ENCODE results near the gene SPDEF. TPM values are rescaled to one million over a fixed set of nuclear protein-coding genes. Genes with fewer than 3 reads are reported as not detected.

SPDEF gene
- total and polyA plus RNA-seq, 2 experiments from 2014 or later = 0.69 TPM; not detected in 1

DNA sequence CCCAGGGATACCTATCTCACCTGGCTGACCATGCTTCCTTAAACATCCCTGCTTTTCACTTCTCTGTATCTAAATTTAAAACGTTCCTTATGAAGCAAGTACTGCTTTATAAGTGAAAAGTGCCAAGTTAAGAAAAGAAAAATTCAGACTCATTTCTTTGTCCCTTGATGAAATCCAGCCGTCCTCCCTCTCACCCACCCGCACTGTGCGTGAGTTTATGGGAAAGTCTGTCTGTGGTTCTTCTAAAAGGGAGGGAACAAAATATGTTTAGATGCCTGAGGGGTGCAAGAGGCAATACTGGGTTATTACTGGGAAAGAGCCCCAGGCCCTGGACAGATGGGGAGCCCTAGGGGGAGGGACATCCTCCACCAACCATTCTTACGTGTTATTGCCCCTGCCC is 31.2 kb downstream of the SPDEF start:
- Mint-ChIP-seq H3K27ac (no peak overlapping the region), H3K36me3 (ENCODE audit: low read depth) (no peaks in the 10 kb centered on the region; the same call in 1 of the 3 replicates), H3K27me3 (ENCODE audit: insufficient read depth, low read depth, poor library complexity) (peaks cover 18% of the 10 kb centered on the region), H3K9me3 (no peaks in the 10 kb centered on the region; the same call in 2 of the 3 replicates), H3K4me3 (no peak overlapping the region), H3K4me1 (peaks cover 18% of the 10 kb centered on the region)
- Histone ChIP-seq H3F3A (replicated peaks; ENCODE audit: low read depth) (no peaks in the 10 kb centered on the region), H3K36me3 (ENCODE audit: insufficient read depth) (no peaks in the 10 kb centered on the region), H3K27me3 (ENCODE audit: insufficient read depth) (no peaks in the 10 kb centered on the region), H3K27ac (ENCODE audit: low read depth) (no peak overlapping the region), H3K4me1 (ENCODE audit: insufficient read depth) (peaks cover 15% of the 10 kb centered on the region), H3K79me2 (replicated peaks; ENCODE audit: insufficient read depth) (no peaks in the 10 kb centered on the region), H2AFZ (no peak overlapping the region), H3K4me2 (no peak overlapping the region), H3K4me3 (no peak overlapping the region), H3K9me2 (ENCODE audit: insufficient read depth) (no peaks in the 10 kb centered on the region), H4K20me1 (replicated peaks; ENCODE audit: insufficient read depth) (no peaks in the 10 kb centered on the region)
- TF ChIP-seq STAT1 (IDR thresholded peaks at IDR 0.05; ENCODE audit: unreplicated experiment) (no peak), CTCF (conservative IDR thresholded peaks at IDR 0.05; ENCODE audit: low read depth in 2 of 2) (no peak), CREB1 (CRISPR knock-in tag; IDR thresholded peaks at IDR 0.05; ENCODE audit: low read depth) (no peak)
- DNase-seq (ENCODE audit: low spot score) = no peak
- ATAC-seq = no peak

DNA sequence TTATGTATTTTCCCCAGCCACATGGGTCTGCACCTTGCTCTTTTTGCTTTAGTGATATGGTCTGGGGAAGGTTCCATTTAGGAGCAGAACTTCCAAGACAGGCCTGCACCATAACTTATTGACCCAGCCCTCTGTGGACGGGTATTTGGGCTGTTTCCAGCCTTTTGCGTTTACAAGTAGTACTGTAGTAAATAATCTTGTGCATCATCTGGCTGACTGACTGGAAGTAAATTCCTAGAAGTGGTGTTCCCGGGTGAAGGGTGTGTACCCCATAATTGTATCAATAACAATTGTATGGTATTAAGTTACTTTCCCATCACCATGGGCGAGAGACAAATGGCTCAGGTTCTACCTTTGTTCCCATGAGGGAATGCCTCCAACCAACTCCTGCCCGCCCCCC is 31.6 kb downstream of the SPDEF start:
- H3K4me2 ChIP-seq = no peak overlapping the region
- ATAC-seq (no peak), DNase-seq (ENCODE audit: low spot score) (no peak)
- H4K20me1 ChIP-seq (replicated peaks; ENCODE audit: insufficient read depth) = no peaks in the 10 kb centered on the region
- H3K27me3 Mint-ChIP-seq (ENCODE audit: insufficient read depth, low read depth, poor library complexity) = peaks cover 16% of the 10 kb centered on the region
- peaks cover 18% of the 10 kb centered on the region for H3K4me1 Mint-ChIP-seq
- H2AFZ ChIP-seq = no peak overlapping the region
- no peaks in the 10 kb centered on the region; the same call in 2 of the 3 replicates for H3K36me3 Mint-ChIP-seq (ENCODE audit: low read depth)
- H3K79me2 ChIP-seq (replicated peaks; ENCODE audit: insufficient read depth) = no peaks in the 10 kb centered on the region
- peaks cover 15% of the 10 kb centered on the region for H3K4me1 ChIP-seq (ENCODE audit: insufficient read depth)
- no peak overlapping the region for H3K4me3 Mint-ChIP-seq
- no peak overlapping the region for H3K27ac ChIP-seq (ENCODE audit: low read depth)
- no peaks in the 10 kb centered on the region for H3K36me3 ChIP-seq (ENCODE audit: insufficient read depth)
- no peaks in the 10 kb centered on the region for H3K27me3 ChIP-seq (ENCODE audit: insufficient read depth)
- no peak overlapping the region for H3K27ac Mint-ChIP-seq
- no peak overlapping the region for H3K4me3 ChIP-seq
- no peaks in the 10 kb centered on the region for H3K9me2 ChIP-seq (ENCODE audit: insufficient read depth)
- H3K9me3 Mint-ChIP-seq = no peaks in the 10 kb centered on the region; the same call in 2 of the 3 replicates
- no peaks in the 10 kb centered on the region for H3F3A ChIP-seq (replicated peaks; ENCODE audit: low read depth)
- TF ChIP-seq ETS1 (IDR thresholded peaks at IDR 0.05) (no peak), STAT1 (IDR thresholded peaks at IDR 0.05; ENCODE audit: unreplicated experiment) (no peak), ZNF331 (CRISPR knock-in tag; IDR thresholded peaks at IDR 0.05; ENCODE audit: low read depth) (no peak), CTCF (conservative IDR thresholded peaks at IDR 0.05; ENCODE audit: low read depth in 2 of 2) (no peak), JUNB (IDR thresholded peaks at IDR 0.05; ENCODE audit: unreplicated experiment) (no peak), NANOG (IDR thresholded peaks at IDR 0.05; ENCODE audit: borderline replicate concordance) (no peak), ZNF114 (CRISPR knock-in tag; IDR thresholded peaks at IDR 0.05) (no peak), REST (IDR thresholded peaks at IDR 0.05; ENCODE audit: unreplicated experiment) (no peak)
